Measurements from ENCODE around the gene PLEKHG4B.

The PLEKHG4B gene

DNA sequence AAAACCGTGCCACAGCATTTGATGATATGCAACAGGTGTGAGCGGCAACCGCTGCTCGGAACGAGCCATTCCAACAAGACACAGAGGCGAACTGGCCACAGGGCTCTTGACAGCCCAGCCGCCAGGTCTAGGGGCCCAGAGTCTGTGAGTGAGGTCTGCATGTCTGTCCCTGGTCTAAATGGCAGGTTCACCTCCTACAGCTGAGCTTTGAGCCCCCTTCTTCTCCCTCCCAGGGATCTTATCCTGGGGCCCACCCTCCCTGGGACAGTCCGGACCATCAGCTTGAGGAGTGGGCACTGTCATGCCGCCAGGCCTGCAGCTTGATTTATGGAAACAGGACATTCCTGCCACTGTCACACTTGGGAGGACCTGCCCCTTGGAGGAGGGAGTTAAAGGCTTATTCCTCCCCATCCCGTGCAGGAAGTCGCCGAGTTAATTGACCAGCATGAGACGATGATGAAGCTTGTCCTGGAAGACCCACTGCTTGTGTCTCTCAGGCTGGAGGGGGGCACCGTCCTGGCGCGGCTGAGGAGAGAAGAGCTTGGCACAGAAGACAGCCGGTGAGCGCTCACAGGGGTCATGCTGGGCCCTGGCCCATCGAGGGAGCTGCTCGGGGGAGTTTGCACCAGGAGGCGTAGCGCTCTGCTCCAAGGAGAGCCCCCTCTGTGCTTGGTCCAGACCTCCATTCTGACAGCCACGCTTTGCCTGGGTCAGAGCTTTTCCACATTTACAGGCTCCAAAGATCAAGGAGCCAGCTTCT is 63.9 kb downstream of the PLEKHG4B start:
- FAIRE-seq (no peak), DNase-seq (ENCODE audit: insufficient read length, low spot score) (no peak)
- TF ChIP-seq, protein P1, sequence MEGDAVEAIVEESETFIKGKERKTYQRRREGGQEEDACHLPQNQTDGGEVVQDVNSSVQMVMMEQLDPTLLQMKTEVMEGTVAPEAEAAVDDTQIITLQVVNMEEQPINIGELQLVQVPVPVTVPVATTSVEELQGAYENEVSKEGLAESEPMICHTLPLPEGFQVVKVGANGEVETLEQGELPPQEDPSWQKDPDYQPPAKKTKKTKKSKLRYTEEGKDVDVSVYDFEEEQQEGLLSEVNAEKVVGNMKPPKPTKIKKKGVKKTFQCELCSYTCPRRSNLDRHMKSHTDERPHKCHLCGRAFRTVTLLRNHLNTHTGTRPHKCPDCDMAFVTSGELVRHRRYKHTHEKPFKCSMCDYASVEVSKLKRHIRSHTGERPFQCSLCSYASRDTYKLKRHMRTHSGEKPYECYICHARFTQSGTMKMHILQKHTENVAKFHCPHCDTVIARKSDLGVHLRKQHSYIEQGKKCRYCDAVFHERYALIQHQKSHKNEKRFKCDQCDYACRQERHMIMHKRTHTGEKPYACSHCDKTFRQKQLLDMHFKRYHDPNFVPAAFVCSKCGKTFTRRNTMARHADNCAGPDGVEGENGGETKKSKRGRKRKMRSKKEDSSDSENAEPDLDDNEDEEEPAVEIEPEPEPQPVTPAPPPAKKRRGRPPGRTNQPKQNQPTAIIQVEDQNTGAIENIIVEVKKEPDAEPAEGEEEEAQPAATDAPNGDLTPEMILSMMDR (IDR thresholded peaks at IDR 0.05; ENCODE audit: insufficient read depth, missing control alignments): no peak

DNA sequence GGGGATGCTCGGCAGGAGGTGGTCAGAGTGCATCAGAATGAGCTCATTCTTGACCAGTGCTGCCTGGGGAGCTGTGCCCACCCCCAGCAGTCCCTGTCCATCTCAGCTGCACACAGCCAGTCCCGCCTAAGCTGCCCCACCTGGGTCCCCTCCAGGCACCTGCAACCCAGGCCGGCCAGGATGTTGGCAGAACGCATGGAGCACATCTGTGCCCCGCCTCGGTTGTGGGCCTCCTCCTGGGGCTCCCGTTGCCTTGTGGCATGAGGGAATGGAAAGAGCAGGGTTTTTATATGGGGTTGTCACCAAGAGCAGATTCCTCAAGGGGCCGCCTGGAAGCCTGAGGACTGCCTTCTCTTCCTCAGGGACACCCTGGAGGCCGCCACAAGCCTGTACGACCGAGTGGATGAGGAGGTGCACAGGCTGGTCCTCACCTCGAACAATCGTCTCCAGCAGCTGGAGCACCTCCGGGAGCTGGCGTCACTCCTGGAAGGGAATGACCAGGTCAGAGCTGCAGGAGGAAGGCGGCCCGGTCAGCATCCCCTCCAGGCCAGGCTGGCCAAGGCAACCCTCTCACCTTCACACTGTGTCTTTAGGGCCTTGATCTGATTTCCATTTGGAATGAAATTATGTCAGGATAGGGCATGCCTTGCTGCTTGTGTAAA is 64.6 kb downstream of the PLEKHG4B start:
- FAIRE-seq: no peak

DNA sequence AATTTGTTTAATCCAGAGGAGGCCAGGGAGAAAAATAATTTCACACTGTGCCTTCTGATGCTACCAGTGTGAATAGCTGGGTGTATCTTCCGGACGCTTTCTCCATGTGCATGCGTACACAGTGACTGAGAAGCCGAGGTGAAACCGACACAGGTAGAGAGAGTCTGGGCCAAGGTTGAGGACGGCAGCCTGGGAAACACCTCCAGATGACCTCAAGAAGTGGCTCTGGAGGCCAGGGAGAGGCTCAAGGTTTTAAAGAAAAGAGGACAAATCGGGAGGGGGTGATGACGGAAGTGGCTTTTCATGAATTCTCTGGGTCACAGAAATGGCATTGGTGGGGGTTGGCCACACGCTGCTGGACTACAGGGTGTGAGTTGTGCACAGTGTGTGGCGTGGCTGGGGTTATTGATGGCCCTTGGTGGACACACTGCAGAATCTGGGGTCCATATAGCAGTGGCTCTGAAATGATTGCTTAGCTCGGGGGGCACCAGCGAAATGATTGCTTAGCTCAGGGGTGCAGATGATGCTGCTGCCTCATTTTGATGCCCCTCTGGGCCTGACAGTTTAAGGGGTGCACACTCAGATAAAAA is 65.3 kb downstream of the PLEKHG4B start:
- TF ChIP-seq, protein P1 (IDR thresholded peaks at IDR 0.05; ENCODE audit: insufficient read depth, missing control alignments): no peak
- DNase-seq (ENCODE audit: insufficient read length, low spot score) (peak; percentile 4), FAIRE-seq (no peak)

More for the DNA sequence above, 64.6 kb downstream of the PLEKHG4B start:
- peak; percentile 5 for DNase-seq (ENCODE audit: insufficient read length, low spot score)
- TF ChIP-seq, protein P1 (IDR thresholded peaks at IDR 0.05; ENCODE audit: insufficient read depth, missing control alignments): no peak

DNA sequence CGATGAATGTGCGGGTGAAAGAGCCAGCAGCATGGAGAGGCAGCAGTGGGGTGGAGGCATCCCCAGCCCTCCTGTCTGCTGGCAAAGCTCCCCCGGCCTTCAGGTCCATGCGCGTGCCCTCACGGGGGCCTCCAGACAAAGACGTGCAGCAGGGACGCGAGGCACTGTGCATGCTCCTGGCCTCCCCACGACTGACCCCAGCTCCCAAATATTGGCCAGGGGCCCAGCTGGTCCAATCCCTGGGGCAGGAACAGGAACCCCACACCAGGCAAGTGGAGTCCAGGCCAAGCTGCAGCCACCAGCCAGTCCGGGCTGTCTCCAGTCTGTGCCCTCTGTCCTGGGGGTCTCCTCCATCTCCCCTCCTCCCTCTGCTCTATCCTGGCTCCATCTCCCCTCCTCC is 65.8 kb downstream of the PLEKHG4B start:
- DNase-seq (ENCODE audit: insufficient read length, low spot score) (peak; percentile 11), FAIRE-seq (no peak)
- TF ChIP-seq, protein P1 (IDR thresholded peaks at IDR 0.05; ENCODE audit: insufficient read depth, missing control alignments): no peak

DNA sequence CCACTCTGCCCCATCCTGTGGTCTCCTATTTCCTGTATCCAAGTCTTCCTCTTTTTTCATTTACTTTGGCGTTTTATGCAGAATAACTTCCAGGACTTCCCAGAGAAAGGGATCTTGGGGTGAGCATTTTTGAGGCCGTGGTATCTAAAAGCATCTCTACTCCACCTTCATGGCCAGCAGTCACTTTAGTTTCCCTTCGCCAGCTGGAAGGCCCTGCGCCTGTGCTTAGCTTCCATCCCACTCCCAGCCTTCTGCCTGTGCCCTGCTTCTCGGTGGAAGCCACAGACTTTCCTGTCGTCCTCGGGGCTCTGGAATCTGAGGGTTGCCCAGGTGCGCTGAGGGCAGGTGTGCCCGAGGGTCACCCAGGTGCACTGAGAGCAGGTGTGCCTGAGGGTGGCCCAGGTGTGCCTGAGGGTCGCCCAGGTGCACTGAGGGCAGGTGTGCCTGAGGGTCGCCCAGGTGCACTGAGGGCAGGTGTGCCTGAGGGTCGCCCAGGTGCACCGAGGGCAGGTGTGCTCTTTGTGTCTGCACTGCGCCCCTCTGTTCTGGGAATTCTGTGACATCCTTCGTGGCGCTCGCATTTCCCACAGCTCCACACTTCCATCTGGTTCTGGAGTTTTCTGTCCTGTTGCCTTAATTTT is 67.0 kb downstream of the PLEKHG4B start:
- TF ChIP-seq, protein P1 (IDR thresholded peaks at IDR 0.05; ENCODE audit: insufficient read depth, missing control alignments): no peak
- FAIRE-seq: no peak
- DNase-seq (ENCODE audit: insufficient read length, low spot score): no peak

DNA sequence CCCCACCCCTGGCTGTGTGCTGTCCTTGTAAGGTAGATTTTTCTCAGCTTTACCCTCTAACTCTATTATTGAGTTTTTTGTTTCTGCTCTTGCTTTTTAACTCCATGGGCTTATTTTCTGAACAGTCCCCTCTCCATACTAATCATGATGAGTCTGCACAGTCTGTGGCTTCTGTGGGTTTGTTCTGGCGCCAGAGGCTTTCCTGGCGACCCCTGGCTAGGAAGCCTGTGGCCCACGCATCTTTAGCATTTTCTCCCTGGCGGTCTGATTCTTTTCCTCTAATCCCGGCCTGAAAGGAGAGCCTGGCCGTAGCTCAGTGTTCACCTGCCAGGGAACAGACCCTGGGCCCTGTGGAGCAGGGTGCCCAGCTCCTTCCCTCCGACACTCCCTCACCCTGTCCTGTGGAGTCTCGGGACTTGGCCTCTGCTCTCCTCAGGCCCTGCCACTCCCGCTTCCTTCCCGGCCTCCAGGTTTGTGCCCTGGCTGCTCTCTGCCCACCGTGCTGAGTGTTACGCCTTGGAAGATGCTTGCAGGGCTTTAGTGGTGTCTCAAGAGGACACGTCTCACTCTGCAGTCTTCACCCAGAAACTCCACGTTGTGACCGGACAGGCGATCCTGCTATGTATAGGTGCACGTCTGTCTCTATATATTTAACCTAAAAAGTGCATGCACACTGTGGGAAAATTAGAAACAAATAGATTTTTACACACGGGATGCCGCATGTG is 67.6 kb downstream of the PLEKHG4B start:
- no peak for DNase-seq (ENCODE audit: insufficient read length, low spot score)
- TF ChIP-seq, protein P1 (IDR thresholded peaks at IDR 0.05; ENCODE audit: insufficient read depth, missing control alignments): no peak
- FAIRE-seq: no peak

Measured in D721Med (cell line).